T-helper 1 cell treated with Interleukin-12 subunit alpha and Interleukin-12 subunit beta and Interleukin-4 antibody, amounts not matched to agents 30 ng/mL and 1 ng/mL, for 36 hours (primary cell): ENCODE results near the gene PGLYRP2. TPM values are rescaled to one million over a fixed set of nuclear protein-coding genes. Genes with fewer than 3 reads are reported as not detected.

Source experiments
- intact Hi-C: fragments of 100-400 bp; cut with micrococcal nuclease; formaldehyde crosslinking; loops from one replicate; pipeline ENCODE4 v1.15.1; 2024
- total RNA-seq: library from RNA; stranded (reverse); gene quantifications from 2 replicates; pipeline ENCODE4 v1.2.3, GENCODE V29; 2022

The PGLYRP2 gene
- total RNA-seq, 1 donor from 2014 or later, result 0.25 TPM

GRCh38 chr19:15439821-15440641 is 39.3 kb downstream of the PGLYRP2 start:
- intact Hi-C loops, result loop anchor here (10.0 kb wide), 1 partner anchor 675 kb away; the partner anchor contains the start of gene RAB8A

GRCh38 chr19:15439078-15439799 is 40.1 kb downstream of the PGLYRP2 start:
- intact Hi-C loops, result loop anchor here (10.0 kb wide), 1 partner anchor 676 kb away; the partner anchor contains the start of gene RAB8A

- intact Hi-C loops, result loop anchor here (10.0 kb wide), 1 partner anchor 676 kb away; the partner anchor contains the start of gene RAB8A
Observed at GRCh38 chr19:15438577-15438976, 40.7 kb downstream of the PGLYRP2 start.

GRCh38 chr19:15438124-15438496 is 41.2 kb downstream of the PGLYRP2 start:
- intact Hi-C loops, result loop anchor here (10.0 kb wide), 1 partner anchor 677 kb away; the partner anchor contains the start of gene RAB8A

GRCh38 chr19:15437355-15438123 is 41.8 kb downstream of the PGLYRP2 start:
- intact Hi-C loops, result loop anchor here (10.0 kb wide), 1 partner anchor 677 kb away; the partner anchor contains the start of gene RAB8A

- intact Hi-C loops, result loop anchor here (10.0 kb wide), 1 partner anchor 678 kb away; the partner anchor contains the start of gene RAB8A
Observed at GRCh38 chr19:15436826-15437110, 42.5 kb downstream of the PGLYRP2 start.

GRCh38 chr19:15436012-15436825 is 43.1 kb downstream of the PGLYRP2 start:
- intact Hi-C loops, result loop anchor here (10.0 kb wide), 1 partner anchor 679 kb away; the partner anchor contains the start of gene RAB8A

GRCh38 chr19:15433519-15434069 is 45.7 kb downstream of the PGLYRP2 start:
- intact Hi-C loops, result loop anchor here (1.0 to 10.0 kb wide), 2 partner anchors 31 to 681 kb away; partner anchors contain the start of genes RAB8A and RASAL3

GRCh38 chr19:15432629-15433518 is 46.4 kb downstream of the PGLYRP2 start:
- intact Hi-C loops, result loop anchor here (1.0 to 10.0 kb wide), 9 partner anchors 14 to 682 kb away; partner anchors contain the start of genes AKAP8, BRD4, RAB8A and RASAL3

- intact Hi-C loops, result loop anchor here (1.0 to 10.0 kb wide), 8 partner anchors 13 to 683 kb away; partner anchors contain the start of genes AKAP8, BRD4 and RAB8A
Observed at GRCh38 chr19:15432018-15432494, 47.2 kb downstream of the PGLYRP2 start.

- intact Hi-C loops, result loop anchor here (1.0 to 10.0 kb wide), 8 partner anchors 12 to 683 kb away; partner anchors contain the start of genes AKAP8, BRD4 and RAB8A
Observed at GRCh38 chr19:15431396-15432017, 47.8 kb downstream of the PGLYRP2 start.

GRCh38 chr19:15430526-15431120 is 48.7 kb downstream of the PGLYRP2 start:
- intact Hi-C loops, result loop anchor here (10.0 kb wide), 1 partner anchor 684 kb away; the partner anchor contains the start of gene RAB8A

GRCh38 chr19:15429825-15430467 is 49.4 kb downstream of the PGLYRP2 start:
- intact Hi-C loops, result loop anchor here (10.0 kb wide), 1 partner anchor 685 kb away; the partner anchor contains the start of gene RAB8A

GRCh38 chr19:15428956-15429824 is 50.1 kb downstream of the PGLYRP2 start:
- intact Hi-C loops, result no loop called here

- intact Hi-C loops, result no loop called here
Observed at GRCh38 chr19:15427991-15428471, 51.3 kb downstream of the PGLYRP2 start.

GRCh38 chr19:15427350-15427700 is 52.0 kb downstream of the PGLYRP2 start:
- intact Hi-C loops, result no loop called here
